Superior temporal gyrus (tissue), 1 donor: ENCODE results near the gene SNX4.
"Not testable (repeated sequence)": the region's sequence is repeated elsewhere in the genome, so short reads cannot be mapped to it uniquely, and the experiment has no call there.

ENCODE experiments used
- DNase-seq: peaks from one replicate; pipeline ENCODE4 v3.0.0-alpha.2; 2016; ENCODE audit errors: extremely low spot score

SNX4 gene

DNA sequence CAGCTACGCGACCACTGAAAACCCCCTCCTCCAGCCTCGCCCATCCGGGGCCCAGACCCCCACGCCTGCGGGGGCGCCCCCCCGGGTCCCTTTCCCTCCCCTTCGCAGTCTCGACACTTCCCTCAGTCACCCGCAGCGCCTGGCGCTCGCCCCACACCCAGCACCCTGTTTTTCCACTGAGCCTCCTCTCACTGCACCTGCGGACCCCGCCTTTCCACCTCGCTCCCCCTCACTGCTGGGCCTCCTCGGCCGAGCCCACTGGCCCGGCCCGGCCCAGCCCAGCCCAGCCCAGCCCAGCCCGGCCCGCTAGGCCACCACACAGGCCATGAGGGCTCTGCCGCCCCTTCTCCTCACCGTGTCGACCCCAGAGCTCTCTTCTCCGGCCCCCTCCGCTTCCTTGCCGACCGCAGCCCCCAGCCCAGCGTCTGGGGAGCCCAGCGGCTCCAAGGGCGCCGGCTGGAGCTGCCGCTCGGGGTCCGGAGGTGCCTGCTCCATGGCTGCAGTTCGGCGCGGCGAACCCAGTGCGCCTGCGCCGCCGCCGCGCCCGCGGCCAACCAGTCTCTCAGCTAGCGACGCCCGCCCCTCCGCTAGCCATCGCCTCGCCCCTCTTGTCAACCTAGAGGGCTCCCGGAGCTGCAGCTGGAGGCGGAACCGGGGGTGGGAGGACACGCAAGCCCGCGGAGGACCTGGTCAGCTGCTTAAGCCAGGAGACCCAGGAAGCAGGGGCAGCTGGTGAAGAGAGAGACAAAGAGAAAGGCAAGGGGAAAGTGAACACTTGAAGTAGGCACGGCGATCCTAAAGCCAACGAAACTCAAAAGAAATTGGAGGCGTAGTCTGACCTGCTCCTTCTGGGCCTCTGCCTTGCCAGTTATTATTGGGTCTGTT, at the start of gene SNX4:
Gene SNX4, minus strand, starts transcription at position 525 of the 885 bp plus-strand sequence. Its CDS starts 30 bp downstream, at position 495.
- DNase-seq = peak; percentile 86

DNA sequence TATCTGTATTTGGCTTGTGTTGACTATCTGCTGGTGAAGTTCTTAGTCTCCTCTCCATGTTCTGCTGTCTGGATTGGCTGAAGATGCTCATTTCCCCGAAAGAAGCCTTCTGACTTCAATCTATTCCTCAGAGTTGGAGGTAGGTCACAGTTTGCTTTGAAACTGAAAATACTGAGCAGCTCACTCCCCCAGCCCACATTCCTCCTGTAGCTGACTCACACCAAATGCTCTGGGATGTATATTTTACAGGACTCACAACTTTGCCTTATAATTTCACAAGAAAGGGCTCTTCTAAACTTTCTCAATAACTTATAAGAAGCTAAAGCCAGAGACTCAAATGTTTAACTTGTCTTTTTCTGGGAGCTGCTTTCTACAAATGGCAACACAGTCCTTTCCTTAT, 36.3 kb upstream of the SNX4 start:
- no peak for DNase-seq

DNA sequence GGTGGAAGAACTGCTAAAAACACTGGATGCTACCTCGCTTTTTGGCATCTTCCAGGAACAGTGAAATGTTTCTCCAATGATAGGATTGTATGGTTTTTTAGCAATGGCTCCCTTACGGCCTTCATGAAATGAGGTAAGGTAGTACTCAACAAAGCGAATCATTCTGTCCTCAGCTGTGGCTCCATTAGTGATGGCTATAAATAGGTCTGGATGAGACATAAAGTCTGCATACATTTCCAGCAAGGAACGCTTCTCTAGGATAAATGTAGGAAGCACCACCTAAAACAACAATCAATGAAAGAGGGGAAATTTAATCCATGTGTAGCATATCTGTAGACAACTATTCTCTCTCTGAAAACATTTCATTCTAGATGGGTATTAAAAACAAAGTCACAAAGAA, 32.4 kb upstream of the SNX4 start:
- DNase-seq = no peak

DNA sequence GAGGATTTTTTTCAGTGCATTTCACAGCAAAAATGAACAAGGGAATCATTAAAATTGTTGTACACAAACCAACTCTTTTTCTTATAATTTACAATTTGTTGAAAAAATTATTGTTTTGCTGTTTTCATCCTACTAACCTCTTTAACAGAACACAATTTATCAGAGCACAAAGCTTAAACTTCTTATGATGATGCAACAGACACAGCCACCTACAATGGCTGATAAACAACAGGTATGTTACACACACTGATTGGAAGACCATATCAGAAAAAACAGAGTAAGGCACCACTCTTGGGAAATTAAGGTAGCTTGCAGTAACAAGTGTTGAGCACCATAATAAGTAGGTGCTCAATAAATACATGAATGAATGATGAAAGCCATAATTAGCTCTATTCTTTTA, 8.9 kb upstream of the SNX4 start:
- DNase-seq = no peak

DNA sequence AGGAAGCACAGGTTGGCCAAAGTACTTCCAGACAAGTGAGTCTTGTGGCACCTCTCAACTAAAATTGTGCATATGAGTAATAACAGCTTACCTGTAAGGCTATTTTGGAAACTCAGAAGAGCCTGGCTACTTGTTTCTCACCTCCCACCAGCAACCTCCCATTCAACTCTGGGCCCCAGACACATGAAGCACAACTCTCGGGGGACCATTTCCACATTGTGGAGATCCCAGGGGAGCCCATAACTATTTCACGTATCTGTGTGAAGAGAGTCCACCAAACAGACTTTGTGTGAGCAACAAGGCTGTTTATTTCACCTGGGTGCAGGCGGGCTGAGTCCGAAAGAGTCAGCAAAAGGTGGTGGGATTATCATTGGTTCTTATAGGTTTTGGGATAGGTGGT, 5.2 kb upstream of the SNX4 start:
- no peak for DNase-seq

DNA sequence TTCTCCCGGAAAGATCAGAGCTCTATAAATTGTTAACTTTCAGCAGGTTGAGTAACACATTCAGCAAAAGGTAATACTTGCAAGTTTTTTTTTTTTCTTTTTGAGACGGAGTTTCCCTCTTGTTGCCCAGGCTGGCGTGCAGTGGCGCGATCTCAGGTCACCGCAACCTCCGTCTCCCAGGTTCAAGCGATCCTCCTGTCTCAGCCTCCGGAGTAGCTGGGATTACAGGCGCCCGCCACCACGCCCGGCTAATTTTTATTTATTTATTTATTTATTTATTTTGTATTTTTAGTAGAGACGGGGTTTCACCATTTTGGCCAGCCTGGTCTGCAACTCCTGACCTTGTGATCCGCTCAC, 539 bp upstream of the SNX4 start:
- not testable (repeated sequence) for DNase-seq

DNA sequence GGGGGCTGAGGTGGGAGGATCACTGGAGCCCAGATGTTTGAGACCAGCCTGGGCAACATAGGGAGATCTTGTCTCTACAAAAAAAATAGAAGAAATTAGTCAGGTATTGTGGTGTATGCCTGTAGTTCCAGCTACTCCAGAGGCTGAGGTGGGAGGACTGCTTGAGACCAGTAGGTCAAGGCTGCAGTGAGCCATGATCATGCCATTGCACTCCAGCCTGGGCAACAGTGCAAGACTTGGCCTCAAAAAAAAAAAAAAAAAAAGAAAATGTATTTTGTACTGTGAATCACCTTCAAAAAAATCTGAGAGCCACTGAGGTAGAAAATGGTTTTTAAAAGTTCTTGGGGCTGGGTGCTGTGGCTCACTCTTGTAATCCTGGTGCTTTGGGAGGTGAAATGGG, 4.6 kb downstream of the SNX4 start:
- no peak for DNase-seq

DNA sequence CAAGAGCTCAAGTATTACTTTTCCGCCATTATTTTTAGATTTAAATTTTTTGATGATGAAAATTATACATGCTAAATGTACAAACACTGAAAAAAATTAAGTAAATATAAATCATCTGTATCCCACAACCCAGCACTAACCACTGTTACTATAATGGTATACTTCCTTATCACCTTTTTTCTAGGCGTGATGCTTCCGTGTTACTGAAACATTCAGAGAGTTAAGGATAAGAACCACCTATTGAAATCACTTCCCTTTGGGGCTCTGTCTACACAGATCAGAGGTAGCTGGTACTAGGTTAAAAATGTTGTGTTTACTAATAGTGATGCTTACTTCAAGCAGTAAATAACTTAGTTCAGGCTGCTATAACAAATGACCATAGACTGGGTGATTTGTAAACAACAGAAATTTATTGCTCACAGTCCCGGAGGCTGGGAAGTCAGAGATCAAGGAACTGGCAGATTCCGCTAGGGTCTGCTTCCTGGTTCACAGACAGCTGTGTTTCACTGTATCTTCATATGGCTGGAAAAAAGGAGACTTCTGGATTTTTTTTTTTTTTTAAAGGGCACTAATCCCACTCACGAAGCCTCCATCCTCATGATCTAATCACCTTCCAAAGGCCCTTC, 6.4 kb downstream of the SNX4 start:
- DNase-seq = no peak

DNA sequence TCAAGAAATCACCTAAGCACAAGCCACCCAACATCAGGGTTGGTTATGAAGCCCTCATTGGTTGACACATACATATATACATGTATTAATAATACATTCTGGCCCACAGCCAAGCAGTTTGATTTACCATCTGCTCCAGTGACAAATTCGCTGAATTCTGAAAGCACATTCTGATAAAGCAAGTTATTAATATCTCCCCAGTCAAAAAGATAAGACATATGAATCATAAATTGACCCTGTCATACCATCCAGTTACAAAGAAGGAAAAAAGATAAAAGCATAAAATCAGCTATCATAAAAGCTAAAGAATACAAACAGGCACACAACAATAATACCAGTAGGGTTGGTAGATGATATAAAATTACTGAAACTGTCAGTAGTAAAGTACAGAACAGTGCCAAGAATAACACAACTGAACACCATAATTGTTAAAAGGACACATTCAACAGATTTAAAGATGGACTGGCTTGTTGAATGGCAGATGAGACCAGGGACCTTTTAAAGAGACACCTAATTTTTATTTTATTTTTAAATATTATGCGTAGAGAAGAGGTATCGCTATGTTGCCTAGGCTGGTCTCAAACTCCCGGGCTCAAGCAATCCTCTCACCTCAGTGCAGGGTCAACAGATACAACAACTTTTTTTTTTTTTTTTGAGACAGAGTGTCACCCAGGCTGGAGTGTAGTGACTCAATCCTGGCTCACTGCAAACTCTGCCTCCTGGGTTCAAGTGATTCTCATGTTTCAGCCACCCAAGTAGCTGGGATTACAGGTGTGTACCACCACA, 7.7 kb downstream of the SNX4 start:
- DNase-seq = no peak

DNA sequence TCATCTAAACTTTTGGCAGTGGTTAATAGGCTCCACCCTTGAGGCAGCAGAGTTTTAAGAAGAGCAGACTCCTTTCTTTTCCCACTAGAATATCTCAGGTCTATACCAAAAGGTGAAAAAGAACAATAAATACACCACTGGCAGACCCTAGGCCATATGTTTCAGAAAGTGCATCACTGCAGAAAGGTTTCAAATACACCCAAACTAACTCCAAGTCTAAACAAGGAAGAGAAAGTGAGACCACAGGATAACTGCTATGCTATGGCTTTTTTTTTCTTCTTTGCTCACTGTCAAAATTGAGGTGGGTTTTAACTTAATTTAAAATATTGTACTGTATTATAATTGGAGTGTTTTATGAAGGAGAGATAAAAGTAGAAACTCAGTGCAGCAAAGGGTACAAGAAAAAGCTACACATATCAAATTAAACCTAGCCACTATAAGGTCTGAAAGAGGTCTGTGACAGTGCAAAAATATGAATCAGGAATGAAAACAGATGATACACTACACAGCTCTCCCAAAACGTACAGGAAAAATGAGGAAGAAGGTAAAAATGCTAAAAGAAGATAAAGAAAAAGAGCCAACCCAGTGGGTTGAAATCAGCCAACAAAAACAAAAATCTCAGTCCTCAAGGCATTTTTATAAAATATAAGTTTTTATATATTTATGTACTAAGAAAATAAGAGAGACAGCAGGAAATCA, 8.4 kb downstream of the SNX4 start:
- DNase-seq = no peak

DNA sequence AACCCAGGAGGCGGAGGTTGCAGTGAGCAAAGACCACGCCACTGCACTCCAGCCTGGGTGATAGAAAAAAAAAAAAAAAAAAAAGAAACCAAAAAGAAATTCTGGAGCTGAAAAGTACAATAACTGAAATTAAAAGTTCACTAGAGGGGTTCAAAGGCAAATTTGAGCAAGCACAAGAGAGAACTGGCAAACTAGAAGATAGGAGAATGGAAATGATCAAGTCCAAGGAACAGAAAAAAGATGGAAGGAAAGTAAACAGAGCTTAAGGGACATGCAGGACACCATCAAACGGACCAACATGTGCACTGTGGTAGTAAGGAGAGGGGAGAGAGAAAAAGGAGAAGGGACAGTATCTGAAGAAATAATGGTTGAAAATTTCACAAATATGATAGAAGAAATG, 12.9 kb downstream of the SNX4 start:
- no peak for DNase-seq

DNA sequence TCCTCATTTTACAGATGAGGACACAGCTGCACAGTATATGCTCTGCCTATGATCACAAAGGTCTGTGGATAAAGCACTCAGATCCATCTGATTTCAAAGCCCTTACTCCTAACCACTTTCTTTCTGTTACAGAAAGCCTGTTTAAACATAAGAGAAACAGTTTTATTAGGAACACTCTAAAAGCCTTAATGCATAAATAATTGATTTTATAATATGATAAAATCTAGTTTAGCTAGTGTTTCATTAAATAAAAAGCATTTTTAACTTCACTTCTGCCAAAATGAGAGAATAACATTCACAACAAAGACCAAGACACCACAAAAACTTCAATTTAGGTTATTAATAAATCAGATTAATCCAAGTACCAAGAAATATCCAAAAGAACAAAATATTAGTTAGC, 21.4 kb downstream of the SNX4 start:
- DNase-seq = no peak

DNA sequence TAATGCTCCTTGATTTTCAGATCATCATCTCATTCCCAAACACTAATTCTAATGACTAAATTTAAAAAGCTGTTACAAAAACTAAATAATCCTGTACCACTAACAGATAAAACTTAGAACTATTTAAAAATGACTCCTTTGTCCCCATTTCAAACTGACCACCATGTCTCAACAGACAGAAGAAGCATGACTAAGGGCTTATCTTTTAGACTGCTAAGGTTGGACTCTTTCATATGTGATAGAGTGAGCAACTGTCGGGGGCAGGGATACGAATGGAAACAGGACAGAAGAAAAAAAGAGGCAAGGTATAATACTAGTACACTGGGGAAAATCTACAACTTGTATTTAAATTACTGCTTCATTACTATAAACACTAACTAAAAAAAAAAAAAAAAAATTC, 23.3 kb downstream of the SNX4 start:
- no peak for DNase-seq

DNA sequence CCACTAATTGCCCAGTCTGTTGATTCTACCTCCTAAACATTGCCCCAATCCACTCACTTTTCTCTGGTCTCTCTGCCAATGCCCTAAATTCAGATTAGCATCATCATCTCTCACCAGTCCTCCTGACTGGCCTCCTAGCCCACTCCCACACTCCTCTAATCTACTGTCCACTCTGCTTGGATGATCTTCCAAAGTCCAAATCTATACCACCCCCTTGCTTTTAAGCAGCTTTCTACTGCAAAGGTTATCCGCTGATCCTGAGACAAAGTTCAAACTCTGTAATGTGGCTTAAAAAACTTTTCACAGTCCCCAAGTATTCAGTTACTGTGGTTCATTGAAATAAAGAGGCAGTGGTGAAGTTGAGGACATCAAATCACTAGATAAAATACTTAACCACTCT, 37.6 kb downstream of the SNX4 start:
- DNase-seq = no peak

DNA sequence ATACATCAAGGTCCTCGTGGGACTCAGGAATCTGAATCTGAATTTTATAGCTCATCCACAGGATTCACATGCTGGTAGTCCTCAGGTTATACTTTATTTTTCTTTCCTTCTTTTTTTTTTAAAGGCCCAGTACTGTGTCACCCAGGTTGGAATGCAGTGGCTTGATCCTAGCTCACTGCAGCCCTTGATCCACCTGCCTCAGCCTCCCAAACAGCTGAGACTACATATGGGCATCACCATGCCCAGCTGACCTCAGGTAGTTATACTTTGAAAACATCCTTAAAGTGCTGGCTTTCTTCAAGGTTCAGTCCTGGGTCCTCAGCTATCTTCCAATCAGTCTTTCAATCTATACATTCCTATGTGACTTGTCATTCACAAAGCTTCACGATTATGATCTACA, 38.2 kb downstream of the SNX4 start:
- no peak for DNase-seq

DNA sequence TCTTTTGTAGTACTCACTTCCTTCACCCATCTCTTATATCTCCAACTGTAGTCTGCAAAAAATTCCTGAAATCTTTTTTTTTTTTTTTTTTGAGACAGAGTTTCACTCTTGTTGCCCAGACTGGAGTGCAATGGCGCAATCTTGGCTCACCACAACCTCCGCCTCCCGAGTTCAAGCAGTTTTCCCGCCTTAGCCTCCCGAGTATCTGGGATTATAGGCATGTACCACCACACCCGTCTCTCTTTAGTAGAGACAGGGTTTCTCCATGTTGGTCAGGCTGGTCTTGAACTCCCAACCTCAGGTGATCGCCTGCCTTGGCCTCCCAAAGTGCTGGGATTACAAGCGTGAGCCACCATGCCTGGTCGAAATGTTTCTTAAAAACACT, 38.6 kb downstream of the SNX4 start:
- DNase-seq = not testable (repeated sequence)

DNA sequence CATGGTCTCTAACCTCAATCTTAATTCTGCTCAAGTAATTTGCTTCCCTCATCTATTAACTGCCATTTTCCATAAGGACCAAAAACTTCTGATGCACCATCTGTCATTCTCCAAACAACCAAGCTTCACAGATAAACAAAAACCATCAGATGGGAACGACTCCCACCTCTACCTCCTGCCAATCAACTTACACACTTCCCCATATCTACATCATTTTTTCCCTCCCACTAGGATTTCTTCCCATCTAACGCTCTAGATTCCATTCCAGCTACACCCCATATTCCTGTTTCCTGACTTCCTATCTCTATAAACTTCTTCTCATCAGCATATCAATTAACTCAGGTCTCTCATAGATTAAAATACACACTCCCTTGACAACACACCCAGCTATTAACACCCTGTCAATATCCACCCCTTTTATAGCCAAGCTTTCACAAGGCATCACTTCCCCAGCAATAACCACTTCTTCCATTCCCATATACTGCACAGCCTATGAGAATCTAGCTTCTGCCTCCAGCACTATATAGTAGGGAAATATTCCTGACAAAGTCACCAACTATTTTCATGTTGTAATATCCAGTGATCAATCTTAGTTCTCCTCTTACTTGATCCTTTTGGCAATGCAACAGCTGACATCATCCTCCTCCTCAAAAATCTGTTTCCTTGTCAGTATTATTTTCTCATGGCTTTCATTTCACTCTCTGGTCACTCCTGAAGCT, 39.2 kb downstream of the SNX4 start:
- DNase-seq = no peak

DNA sequence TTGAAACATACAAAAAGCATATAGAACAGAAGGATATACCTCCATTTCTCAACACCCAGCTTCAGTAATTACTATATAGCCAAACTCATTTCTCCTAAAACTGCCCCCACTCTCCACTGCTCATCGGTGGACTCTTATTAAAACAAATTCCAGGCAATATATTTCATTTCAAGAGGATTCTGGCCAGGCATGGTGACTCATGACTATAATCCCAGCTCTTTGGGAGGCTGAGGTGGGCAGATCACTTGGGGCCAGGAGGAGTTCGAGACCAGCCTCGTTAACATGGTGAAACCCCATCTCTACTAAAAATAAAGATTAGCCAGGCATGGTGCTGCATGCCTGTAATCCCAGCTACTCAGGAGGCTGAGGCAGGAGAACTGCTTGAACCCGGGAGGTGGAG, 40.9 kb downstream of the SNX4 start:
- DNase-seq = no peak

DNA sequence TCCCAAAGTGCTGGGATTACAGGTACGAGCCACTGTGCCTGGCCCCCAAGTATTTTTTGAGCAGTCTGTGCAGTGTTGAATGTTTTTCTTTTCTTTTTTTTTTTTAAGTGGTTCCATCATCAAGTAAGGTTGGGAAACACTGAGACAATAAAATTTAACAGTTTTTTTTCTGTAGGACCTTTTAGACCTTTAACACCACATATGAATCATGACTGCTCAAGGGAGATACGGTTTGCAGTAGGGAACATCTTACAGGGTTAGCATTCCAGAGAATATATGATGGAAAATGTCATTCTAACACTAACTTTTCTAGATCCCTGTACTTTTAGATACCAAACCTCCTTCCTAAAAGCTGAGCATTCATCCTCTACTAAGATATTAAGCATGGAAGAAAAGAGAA, 41.7 kb downstream of the SNX4 start:
- DNase-seq = no peak

DNA sequence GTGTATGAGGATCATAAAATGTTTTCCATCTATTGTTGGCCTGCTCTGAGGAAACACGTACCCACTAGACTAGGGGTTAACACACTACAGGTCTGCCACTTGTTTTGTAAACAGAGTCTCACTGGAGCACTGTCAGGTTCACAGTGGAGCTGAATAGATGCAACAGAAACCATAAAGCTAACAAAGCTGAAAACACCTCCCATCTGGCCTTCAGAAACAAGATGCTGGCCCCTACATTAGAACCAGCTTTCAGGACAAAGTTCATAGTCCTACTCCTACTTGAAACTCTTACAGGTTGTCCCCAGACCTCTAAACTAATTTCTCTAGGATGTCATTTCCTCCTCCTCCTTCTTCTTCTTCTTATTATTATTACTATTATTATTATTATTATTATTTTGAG, 42.3 kb downstream of the SNX4 start:
- no peak for DNase-seq

DNA sequence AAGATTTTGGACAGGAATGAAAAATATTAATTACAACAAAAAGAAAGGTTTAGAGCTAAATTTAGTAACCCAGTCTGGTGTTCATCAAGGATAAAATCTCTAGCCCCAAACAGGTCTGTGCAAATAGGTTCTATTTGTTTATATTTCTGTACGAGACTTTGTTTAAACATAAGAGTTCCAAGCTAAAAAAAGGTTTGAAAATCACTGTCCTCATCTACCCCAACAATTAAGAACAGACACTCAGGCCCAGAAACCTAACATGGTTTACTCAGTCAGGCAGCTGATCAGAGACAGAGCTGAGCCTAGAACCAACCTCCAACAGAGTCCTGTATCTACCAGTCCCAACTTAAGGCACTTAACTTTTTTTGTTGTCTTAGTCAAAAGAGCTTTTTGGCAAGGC, 49.3 kb downstream of the SNX4 start:
- DNase-seq = no peak
